Ishikawa (cell line): ENCODE data around the gene NUCKS1.

ENCODE experiments used
- CEBPB ChIP-seq: IDR thresholded peaks from 2 replicates; pipeline ENCODE4 v1.6.1; 2012
- CREB1 ChIP-seq: IDR thresholded peaks from 2 replicates; pipeline ENCODE4 v1.6.1; 2012; ENCODE audit warnings: low read depth
- EGR1 ChIP-seq: IDR thresholded peaks from 2 replicates; pipeline ENCODE4 v1.6.1; 2012
- EP300 ChIP-seq: IDR thresholded peaks from 2 replicates; pipeline ENCODE4 v1.6.1; 2012; ENCODE audit warnings: borderline replicate concordance
- NFIC ChIP-seq: IDR thresholded peaks from 2 replicates; pipeline ENCODE4 v1.6.1; 2012
- RAD21 ChIP-seq: IDR thresholded peaks from 2 replicates; pipeline ENCODE4 v1.6.1; 2012; ENCODE audit warnings: low read depth
- TAF1 ChIP-seq: IDR thresholded peaks from 2 replicates; pipeline ENCODE4 v1.6.1; 2012; ENCODE audit warnings: low read depth, mild to moderate bottlenecking
- TCF12 ChIP-seq: IDR thresholded peaks from 2 replicates; pipeline ENCODE4 v1.6.1; 2012; ENCODE audit warnings: low read depth
- TEAD4 ChIP-seq: IDR thresholded peaks from 2 replicates; pipeline ENCODE4 v1.6.1; 2012
- YY1 ChIP-seq: IDR thresholded peaks from 2 replicates; pipeline ENCODE4 v1.6.1; 2012; ENCODE audit warnings: low read depth
- ZBTB7A ChIP-seq: IDR thresholded peaks from 2 replicates; pipeline ENCODE4 v1.6.1; 2012; ENCODE audit warnings: low read depth
- TF ChIP-seq, protein P1 (sequence below): IDR thresholded peaks from 2 replicates; pipeline ENCODE4 v1.6.1; 2012; ENCODE audit warnings: low read depth, mild to moderate bottlenecking
- TF ChIP-seq, protein P2 (sequence below): IDR thresholded peaks from 2 replicates; pipeline ENCODE4 v1.6.1; 2012
- TF ChIP-seq, protein P3 (sequence below): IDR thresholded peaks from 2 replicates; pipeline ENCODE4 v1.6.1; 2012

DNA sequence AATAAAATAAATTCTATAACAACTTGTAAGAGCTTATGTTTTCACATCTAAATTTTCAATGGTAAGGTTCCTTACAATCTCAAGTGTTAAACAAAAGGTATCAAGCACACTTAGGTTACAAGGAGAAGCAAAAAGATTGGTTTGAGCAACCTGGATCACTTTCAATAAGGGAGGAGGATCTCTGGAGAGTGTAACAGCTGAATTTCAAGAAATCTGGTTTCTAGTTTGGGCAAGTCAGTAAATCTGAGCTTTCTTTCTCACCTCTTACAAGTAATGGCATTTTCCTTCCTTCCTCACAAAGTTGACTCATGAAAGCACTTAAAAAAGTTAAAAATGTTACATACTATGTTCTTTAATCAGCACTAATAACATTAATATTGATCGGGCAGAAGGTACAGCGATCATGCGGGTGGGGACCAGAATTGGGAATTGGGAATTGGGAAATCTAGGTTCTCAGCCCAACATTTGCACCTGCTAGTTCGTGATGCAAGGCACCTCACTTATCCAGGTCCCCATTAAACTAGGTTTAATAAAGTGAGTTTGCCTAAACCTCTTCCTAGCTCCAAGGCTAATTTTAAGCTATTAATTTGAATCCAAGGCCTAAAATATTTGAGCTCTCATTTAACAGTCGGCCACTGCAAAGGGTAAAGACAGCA, 3.1 kb downstream of the NUCKS1 start:
- TF ChIP-seq ZBTB7A (no peak), EP300 (no peak), EGR1 (no peak), TAF1 (no peak), RAD21 (no peak), NFIC (no peak), CREB1 (no peak), TEAD4 (no peak), CEBPB (no peak), TCF12 (no peak), YY1 (no peak)
- TF ChIP-seq, protein P1, sequence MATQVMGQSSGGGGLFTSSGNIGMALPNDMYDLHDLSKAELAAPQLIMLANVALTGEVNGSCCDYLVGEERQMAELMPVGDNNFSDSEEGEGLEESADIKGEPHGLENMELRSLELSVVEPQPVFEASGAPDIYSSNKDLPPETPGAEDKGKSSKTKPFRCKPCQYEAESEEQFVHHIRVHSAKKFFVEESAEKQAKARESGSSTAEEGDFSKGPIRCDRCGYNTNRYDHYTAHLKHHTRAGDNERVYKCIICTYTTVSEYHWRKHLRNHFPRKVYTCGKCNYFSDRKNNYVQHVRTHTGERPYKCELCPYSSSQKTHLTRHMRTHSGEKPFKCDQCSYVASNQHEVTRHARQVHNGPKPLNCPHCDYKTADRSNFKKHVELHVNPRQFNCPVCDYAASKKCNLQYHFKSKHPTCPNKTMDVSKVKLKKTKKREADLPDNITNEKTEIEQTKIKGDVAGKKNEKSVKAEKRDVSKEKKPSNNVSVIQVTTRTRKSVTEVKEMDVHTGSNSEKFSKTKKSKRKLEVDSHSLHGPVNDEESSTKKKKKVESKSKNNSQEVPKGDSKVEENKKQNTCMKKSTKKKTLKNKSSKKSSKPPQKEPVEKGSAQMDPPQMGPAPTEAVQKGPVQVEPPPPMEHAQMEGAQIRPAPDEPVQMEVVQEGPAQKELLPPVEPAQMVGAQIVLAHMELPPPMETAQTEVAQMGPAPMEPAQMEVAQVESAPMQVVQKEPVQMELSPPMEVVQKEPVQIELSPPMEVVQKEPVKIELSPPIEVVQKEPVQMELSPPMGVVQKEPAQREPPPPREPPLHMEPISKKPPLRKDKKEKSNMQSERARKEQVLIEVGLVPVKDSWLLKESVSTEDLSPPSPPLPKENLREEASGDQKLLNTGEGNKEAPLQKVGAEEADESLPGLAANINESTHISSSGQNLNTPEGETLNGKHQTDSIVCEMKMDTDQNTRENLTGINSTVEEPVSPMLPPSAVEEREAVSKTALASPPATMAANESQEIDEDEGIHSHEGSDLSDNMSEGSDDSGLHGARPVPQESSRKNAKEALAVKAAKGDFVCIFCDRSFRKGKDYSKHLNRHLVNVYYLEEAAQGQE: no peak
- TF ChIP-seq, protein P2, sequence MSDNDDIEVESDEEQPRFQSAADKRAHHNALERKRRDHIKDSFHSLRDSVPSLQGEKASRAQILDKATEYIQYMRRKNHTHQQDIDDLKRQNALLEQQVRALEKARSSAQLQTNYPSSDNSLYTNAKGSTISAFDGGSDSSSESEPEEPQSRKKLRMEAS: no peak
- TF ChIP-seq, protein P3, sequence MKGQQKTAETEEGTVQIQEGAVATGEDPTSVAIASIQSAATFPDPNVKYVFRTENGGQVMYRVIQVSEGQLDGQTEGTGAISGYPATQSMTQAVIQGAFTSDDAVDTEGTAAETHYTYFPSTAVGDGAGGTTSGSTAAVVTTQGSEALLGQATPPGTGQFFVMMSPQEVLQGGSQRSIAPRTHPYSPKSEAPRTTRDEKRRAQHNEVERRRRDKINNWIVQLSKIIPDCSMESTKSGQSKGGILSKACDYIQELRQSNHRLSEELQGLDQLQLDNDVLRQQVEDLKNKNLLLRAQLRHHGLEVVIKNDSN: no peak
